Esophagus squamous epithelium (tissue), 4 donors: ENCODE measurements around the gene FUT1.

ENCODE experiments used
- POLR2A ChIP-seq, 4 donors: fragments of 450-650 bp; IDR thresholded peaks; one replicate each; pipeline ENCODE4 v1.6.1; 2017; ENCODE audit warnings: antibody characterized with exemption in 4 of 4, mild to moderate bottlenecking in 4 of 4, moderate library complexity in 3 of 4
- TF ChIP-seq, protein P1 (sequence below), 6 experiments: fragments of 450-650 bp in 4 of 6; fragments of 200-600 bp in 2 of 6; sonication (generic) in 2 of 6; IDR thresholded peaks; one replicate each; pipeline ENCODE4 v1.5.1; 2016 to 2019; ENCODE audit warnings: antibody characterized with exemption in 6 of 6, mild to moderate bottlenecking in 4 of 6, moderate library complexity in 4 of 6

- TF ChIP-seq, protein P1, sequence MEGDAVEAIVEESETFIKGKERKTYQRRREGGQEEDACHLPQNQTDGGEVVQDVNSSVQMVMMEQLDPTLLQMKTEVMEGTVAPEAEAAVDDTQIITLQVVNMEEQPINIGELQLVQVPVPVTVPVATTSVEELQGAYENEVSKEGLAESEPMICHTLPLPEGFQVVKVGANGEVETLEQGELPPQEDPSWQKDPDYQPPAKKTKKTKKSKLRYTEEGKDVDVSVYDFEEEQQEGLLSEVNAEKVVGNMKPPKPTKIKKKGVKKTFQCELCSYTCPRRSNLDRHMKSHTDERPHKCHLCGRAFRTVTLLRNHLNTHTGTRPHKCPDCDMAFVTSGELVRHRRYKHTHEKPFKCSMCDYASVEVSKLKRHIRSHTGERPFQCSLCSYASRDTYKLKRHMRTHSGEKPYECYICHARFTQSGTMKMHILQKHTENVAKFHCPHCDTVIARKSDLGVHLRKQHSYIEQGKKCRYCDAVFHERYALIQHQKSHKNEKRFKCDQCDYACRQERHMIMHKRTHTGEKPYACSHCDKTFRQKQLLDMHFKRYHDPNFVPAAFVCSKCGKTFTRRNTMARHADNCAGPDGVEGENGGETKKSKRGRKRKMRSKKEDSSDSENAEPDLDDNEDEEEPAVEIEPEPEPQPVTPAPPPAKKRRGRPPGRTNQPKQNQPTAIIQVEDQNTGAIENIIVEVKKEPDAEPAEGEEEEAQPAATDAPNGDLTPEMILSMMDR (IDR thresholded peaks at IDR 0.05), result no peak
- TF ChIP-seq POLR2A (IDR thresholded peaks at IDR 0.05), result no peak
Observed at GRCh38 chr19:48731452-48731851, 21.0 kb downstream of the FUT1 start.
